GM23248 (cell line): ENCODE results near the gene ARSJ.

Experiments
- EZH2 ChIP-seq: fragments of 200-600 bp; sonication (generic); IDR thresholded peaks from 2 replicates; pipeline ENCODE4 v1.6.1; 2018; ENCODE audit warnings: antibody characterized with exemption, mild to moderate bottlenecking; ENCODE audit not compliant: insufficient read depth, poor library complexity, severe bottlenecking
- EZH2phosphoT487 ChIP-seq: fragments of 200-600 bp; sonication (generic); IDR thresholded peaks from 2 replicates; pipeline ENCODE4 v1.6.1; 2018; ENCODE audit warnings: antibody characterized with exemption, moderate library complexity, mild to moderate bottlenecking, low read depth; ENCODE audit not compliant: insufficient read depth

GRCh38 chr4:113872426-113873260 is 106.8 kb downstream of the ARSJ start:
- TF ChIP-seq EZH2phosphoT487 = no peak
- TF ChIP-seq EZH2 = no peak
